MV-4-11 (cell line): ENCODE results near the gene PBRM1.
A peak's percentile ranks its signal among the peaks of the same experiment; 100 is the strongest.
"Not testable (repeated sequence)": the region's sequence is repeated elsewhere in the genome, so short reads cannot be mapped to it uniquely, and the experiment has no call there.

Experiments
- DNase-seq: peaks from one replicate; lab custom pipeline; 2025; lab: John Stamatoyannopoulos, UW

PBRM1 gene

DNA sequence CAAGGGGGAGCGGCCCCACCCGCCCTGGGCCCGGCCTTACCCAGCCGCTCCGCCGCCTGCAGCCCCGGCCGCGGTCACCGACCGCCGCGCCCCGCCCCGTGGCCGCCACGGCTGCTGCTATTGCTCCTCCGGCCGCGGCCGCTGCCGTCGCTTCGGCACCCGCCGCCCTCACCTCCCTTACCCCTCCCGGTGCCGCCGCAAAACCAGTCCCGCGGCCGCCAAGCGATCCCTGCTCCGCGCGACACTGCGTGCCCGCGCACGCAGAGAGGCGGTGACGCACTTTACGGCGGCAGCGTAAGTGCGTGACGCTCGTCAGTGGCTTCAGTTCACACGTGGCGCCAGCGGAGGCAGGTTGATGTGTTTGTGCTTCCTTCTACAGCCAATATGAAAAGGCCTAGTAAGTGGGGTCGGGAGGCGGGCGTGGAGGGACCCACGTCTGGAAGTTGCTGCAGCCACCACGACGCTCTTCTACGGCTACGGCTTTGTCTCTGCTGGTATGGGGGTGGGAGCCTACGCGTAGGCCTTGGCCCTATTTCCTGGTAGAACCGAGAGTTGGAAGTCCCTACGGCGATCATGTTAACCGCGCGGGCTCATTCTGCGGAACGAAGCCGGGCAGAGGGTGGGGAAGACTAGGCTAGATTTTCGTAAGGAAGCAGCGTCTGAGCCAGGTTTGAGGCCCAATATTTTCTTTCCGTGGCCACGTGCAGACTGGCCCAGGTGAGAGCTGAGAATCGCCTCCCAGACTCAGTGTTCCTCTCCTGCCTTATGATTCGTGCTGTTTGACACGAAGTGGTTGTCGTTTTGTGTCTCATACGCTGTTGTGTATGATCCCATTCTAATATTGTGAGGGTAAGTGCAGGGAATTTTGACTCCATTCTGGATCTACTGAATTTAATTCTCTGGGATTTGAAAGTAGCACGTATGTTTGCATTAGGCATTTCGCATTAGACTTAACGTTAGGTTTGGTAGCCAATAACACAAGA is at the start of gene PBRM1, which contains the start of gene GNL3:
Gene PBRM1, minus strand, starts transcription at position 205 of the 983 bp plus-strand sequence.
Gene GNL3, plus strand, starts transcription at position 324 of the 983 bp plus-strand sequence. Its CDS starts 61 bp downstream, at position 385.
- peak; percentile 91 for DNase-seq

DNA sequence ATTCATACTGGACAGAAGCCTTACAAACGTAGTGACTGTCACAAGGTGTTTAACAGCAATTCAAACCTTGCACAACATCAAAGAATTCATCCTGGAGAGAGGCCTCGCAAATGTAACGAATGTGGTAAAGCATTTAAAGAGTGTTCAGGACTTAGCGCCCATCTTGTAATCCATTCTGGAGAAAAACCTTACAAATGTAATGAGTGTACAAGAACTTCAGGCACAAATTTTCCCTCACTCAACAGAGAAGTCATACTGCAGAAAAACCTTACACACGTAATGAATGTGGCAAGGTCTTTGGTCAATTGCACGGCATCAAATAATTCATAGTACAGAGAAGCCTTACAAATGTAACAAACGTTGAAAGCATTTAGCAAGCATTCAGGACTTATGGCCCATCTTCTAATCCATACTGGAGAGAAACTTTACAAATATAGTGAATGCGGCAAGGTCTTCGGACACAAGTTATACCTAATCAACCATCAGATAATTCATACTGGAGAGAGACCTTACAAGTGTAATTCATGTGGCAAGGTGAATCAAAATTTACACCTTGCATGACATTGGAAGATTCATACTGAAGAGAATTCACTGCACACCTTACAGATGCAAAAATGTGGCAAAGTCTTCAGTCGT is 47.7 kb upstream of the PBRM1 start:
- DNase-seq: peak; percentile 34

DNA sequence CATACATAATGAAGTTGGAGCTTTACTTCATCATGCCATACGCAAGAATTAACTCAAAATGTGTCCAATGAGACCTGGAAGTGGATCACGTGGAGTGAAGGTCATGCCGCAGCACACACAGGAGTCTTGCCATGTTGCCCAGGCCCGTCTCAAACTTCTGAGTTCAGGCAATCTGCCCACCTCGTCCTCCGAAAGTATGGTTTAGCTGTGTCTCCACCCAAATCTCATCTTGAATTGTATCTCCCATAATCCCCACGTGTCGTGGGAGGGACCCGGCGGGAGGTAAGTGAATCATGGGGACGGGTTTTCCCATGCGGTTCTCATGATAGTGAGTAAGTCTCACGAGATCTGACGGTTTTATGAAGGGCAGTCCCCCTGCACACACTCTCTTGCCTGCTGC is 45.9 kb upstream of the PBRM1 start:
- DNase-seq: no peak

DNA sequence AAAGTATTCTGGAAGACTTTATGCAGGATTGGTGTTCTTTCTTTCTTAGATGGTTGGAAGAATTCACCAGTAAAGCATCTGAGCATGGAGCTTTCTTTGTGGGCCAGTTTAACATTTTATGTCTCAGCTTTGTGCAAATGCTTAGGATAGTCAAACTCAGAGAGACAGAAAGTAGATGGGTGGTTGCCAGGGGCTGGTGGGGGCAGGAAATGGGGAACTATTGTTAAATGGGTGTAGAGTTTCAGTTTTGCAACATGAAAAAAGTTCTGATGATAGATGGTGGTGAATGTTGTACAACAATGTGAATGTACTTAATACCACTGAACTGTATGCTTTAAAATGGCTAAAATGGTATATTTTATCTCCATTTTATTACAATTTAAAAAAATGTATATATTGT is 45.0 kb upstream of the PBRM1 start:
- DNase-seq: peak; percentile 83

DNA sequence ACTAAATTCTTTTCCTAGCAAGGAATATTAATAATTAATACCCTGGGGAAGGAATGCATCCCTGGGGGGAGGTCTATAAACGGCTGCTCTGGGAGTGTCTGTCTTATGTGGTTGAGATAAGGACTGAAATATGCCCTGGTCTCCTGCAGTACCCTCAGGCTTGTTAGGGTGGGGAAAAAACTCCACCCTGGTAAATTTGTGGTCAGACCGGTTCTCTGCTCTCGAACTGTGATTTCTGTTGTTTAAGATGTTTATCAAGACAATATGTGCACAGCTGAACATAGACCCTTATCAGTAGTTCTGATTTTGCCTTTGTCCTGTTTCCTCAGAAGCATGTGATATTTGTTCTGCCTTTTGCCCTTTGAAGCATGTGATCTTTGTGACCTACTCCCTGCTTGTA is 43.0 kb upstream of the PBRM1 start:
- DNase-seq: not testable (repeated sequence)

DNA sequence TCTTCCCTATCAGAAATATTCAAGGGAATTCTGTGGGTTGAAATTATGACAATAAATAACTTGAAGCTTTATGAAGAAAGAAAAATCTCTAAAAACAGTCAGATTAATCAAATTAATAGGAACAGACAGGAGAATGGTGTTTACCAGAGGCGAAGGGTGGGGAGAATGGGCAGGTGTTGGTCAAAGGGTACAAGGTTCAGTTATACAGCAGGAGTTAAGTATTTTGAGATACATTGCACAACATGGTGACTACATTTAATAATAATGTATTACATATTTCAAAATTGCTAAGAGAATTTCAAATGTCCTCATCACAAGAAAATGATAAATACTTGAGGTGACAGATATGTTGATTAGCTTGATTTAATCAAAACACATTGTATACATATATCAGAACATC is 38.8 kb upstream of the PBRM1 start:
- DNase-seq: no peak

DNA sequence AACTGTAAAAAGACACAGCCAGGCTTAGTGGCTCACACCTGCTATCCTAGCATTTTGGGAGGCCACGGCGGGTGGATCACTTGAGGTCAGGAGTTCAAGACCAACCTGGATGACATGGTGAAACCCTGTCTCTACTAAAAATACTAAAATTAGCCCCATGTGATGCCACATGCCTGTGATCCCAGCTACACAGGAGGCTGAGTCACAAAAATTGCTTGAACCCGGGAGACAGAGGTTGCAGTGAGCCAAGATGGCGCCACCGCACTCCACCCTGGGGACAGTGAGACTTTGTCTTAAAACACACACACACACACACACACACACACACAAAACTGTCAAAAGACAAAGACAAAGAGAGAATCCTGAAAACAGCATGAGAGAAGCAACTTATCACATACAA is 38.2 kb upstream of the PBRM1 start:
- peak; percentile 2 for DNase-seq

DNA sequence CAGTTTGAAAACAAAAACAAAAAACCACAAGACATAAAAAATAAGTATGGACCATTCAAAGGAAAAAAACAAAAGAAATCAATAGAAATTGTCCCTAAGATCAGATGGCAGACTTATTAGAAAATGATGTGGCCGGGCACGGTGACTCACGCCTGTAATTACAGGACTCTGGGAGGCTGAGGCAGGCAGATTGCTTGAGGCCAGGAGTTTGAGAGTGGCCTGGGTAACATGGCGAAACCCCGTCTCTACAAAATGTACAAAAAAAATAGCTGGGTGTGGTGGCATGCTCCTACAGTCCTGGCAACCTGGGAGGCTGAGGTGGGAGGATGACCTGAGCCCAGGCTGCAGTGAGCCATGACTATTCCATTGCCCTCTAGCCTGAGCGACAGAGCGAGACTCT is 36.8 kb upstream of the PBRM1 start:
- no peak for DNase-seq

DNA sequence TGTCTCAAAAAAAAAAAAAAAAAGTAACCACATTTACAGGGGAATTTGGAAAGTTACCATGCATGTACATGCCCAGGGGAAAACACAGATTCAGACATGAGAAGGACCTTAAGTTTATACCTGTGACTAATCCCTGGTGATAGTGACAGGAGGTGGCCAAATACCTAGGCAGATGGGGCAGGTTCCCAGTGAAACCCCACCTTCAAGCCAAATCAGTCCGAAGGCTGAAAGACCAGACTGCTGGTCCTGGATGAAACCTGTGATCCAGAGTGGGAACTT is 36.0 kb upstream of the PBRM1 start:
- DNase-seq: no peak

DNA sequence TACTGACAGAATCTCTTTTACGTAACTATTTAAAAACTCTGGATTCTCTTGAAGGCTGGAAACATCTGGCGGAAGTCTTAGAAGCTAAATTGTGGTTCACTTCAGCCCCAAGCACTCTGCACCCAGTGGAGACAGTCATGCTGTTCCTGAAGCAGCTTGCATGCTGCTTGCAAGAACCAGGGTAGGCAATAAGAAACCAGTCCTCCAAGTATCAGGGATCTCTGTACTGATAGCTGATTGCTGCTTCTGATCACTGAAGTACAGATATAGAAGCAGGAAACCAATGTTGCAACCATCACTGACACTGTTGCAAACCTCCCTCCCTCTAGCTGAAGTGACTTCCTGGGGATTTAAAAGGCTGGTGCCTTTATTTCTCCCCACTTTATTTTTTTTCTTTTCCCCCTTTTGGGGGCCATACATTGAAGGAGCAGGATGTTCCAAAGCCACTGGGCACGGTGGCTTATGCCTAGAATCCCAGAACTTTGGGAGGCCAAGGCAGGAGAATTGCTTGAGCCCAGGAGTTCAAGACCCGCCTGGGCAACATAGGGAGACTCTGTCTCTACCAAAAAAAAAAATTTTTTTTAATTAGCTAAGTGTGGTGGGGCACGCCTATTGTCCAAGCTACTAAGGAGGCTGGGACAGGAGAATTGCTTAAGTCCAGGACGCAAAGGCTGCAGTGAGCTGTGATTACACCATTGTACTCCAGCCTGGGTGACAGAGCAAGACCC is 35.5 kb upstream of the PBRM1 start:
- peak; percentile 98 for DNase-seq

DNA sequence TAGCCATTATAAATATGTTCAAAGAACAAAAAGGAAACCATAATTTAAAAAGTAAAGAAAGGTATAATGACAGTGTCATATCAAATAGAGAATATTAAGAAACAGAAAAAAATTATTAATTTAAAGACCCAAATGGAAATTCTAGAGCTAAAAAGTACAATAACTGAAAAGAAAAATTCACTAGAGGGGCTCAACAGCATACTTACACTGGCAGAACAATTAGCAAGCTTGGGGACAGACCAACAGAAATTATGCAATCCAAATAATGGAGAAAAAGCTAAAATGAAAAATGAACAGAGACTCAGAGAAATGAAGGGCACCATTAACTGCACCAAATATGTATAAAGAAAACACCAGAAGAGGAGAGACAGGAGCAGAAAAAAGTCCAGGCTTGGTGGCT is 33.9 kb upstream of the PBRM1 start:
- no peak for DNase-seq

DNA sequence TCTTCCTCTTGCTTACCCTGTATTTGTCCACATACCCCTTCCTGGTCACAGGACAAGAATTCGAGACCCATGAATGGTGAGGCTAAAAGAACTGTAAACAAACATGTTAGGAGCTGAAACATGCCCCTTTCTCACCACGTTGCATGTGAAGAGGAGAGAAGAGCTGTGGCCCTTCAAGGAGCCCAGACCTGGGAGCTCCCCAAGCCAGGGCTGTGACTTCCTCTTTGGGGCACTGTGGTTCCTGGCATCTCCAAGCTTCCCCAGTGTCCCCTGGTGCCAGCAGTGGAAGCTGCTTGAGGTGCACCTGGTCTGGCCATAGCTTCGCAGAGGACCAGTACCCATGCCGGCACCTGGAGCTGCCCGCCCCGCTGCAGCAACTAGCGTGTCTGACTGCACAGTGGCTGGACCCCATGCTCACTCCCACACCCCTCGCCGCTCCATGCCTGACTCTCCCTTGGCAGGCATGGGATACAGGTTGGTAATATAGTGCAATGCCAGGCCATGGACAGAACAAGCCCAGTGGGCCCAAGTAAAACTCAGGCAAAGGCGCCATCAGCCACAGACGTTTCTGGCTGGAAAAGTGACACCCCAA is 30.1 kb upstream of the PBRM1 start:
- DNase-seq: peak; percentile 64

DNA sequence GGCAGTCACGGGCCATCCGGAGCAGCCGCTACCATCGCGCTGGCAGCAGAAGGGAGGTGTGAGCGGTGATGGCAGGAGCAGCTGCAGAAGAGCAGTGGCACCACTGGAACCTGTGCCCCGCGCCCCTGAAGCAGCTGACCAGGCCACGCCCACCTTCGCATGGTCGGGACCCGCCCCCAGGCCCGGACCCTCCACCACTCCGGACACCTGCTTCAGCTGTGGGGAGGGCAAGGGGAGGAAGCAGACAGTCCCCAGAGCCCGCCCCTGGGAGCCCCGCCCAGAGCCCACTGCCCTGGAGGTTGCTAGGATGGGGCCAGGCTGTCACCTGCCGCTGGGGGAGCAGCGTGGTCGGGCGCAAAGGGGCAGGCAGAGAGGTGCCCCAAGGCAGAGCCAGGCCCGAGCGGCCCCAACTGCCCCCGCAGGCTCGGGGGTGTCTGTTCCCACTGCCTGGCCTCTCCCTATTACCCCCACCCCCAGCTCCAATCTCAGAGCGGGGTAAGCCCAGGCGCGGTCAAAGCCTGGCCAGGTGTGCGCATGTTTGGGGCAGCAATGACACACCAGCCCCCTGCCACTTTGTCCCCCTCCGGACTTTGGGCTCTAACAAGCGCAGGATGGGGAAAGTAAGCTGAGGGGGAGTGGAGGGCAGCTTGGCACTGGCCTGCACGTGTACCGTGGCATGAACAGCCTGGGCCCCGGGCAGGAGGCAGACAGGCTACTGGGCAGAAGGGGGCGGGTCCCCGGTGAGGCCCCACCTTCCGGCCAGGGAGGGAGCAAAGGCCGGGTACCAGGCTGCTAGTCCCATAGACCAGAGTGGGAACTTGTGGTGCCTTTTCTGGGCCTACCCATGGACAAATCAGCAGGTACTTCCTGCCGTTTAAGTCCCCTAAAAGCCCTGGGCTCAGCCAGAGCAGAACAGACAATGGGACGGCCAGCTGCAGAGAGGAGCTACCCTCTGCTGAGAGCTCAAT is 28.9 kb upstream of the PBRM1 start:
- DNase-seq: peak; percentile 15

DNA sequence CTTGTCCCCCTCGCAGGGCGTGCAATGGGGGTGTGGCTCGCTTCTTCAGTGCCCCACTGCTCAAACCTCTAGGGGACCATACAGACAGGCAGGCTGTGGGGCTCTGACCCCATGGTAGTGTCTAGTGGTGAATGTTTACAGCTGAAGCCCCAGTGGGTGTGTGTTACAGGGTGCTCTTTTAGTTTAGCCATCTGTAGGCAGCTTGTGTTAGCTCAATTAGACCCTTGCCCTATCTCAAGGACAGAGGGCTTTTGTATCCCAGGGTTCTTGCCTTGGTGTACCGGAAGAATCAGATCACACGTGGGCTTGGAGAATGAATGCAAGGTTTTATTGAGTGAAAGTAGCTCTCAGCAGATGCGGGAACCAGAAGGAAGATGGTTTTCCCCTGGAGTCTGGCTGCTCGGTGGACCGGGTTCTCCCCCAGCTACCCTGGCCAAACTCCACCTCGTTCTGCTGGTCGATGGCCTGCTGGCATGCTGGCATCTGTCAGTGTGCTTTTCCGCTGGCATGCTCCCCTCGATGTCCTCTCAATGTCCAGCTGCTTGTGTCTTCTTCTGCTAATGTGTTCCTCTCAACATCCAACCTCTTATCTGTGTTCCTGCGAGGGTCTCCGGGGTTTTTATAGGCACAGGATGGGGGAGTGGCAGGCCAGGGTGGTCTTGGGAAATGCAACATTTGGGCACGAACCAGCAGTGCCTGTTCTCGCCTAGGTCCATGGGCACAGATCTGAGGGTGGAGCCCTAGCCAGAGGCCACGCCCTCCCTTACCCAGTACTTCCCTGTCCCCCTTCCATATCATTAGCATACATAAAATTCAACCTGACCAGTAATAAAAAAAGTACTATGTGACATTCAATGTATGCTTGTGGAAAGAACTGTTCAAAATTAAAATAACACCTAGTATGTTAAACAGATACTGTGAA is 26.8 kb upstream of the PBRM1 start:
- DNase-seq: no peak

DNA sequence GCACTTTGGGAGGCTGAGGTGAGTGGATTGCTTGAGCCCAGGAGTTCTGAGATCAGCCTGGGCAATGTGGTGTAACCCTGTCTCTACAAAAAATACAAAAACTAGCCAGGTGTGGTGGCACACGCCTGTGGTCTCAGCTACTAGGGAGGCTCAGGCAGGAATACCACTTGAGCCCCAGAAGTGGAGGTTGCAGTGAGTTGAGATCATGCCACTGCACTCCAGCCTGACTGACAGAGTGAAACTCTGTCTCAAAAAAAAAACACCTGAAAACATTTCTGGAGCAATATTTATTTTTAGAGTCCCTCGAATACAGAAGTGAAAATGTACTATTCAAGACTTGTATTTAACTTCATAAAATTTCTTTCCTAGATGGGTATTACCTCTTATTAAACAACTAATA is 24.8 kb upstream of the PBRM1 start:
- DNase-seq: peak; percentile 11

DNA sequence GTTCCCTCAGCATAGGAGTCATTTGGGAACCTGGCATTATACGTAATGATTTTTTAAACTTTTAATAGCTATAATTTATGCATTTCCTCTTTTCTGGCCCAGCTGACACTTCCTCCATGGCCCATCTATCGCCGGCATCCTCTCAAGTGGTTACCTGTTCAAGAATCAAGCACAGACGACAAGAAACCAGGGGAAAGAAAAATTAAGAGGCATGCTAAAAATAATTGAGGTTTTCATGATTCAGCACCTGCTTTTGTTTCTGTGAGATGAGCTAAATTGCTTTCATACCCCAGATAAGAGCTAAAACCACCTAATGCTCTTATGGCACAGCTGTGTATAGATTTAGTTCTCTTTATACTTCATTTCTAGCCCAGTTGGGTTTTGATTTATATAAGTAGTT is 21.9 kb upstream of the PBRM1 start:
- peak; percentile 10 for DNase-seq

DNA sequence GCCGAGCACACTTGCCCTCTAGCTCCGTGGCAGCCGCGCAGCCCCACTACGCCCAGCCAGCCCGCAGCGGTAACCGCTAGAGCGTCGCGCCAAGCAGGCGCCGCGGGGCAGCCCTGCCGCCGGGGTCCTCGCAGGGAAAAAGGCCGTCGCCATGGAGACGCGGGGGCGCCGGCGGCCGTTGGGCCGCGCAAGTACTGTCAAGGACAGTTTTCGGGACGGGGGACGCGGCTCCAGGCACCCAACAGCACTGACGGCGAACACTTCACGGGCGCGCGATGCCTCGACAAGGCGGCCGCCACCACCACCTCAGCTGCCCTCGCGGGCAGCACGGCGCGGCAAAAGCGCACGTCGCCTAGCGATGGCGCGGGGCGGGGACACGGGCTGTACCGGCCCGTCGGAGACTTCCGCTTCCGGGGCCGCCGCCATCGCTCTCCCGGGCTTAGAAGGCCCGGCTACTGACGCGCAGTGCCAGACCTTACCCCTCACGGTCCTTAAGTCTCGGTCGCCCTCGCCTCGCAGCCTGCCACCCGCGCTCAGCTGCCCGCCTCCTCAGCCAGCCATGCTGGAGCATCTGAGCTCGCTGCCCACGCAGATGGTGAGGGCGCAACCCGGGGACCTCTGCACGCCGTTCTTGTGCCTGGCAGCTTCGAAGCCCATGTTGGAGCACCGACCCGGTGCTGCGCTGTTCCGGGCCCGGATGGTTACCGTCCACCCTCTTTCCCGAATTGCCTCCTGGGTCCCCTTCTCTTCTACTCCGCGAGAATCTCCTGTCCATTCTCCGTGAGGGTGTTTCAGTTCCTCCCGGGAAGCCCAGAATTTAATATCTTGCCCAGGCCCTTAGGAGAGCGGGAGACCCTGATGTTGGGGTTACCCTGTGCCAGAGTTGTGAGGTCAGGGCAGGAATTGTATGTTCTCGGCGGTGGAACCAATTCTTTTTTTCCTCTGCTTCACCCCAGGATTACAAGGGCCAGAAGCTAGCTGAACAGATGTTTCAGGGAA is 20.3 kb upstream of the PBRM1 start, which contains the start of the genes GLT8D1 and SPCS1:
Gene GLT8D1, minus strand, starts transcription at position 104 of the 999 bp plus-strand sequence. CDS start 5,331 bp downstream, outside the sequence.
Gene SPCS1, plus strand, starts transcription at position 419 of the 999 bp plus-strand sequence. Its CDS starts 141 bp downstream, at position 560.
- DNase-seq: peak; percentile 80

DNA sequence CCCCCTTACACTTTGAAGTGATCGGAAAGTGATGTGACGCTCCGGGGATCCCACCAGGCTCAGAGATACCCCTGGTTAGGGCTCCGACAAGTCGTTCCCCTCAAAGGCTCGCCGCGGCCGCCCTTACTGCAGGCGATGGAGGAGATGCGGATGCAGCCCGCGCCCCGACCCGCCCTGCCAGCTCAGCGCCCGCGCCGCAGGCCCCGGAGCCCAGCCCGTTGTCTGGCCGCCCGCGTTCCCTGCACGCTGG is 19.6 kb upstream of the PBRM1 start:
- no peak for DNase-seq
